Activated naive CD8-positive, alpha-beta T cell treated with anti-CD3 and anti-CD28 coated beads, Interleukin-2, amount 10 ng/mL, durations not matched to agents 7 days and 5 days (primary cell): Measurements from ENCODE around the gene MAP2K5. TPM values are rescaled to one million over a fixed set of nuclear protein-coding genes. Genes with fewer than 3 reads are reported as not detected.

Experiments
- ATAC-seq: fragments of 150-1000 bp; cut with Tn5 transposase; one replicate; pipeline ENCODE4 v1.10.0; 2021; ENCODE audit warnings: low read depth, moderate library complexity
- POLR2A ChIA-PET: fragments of 350-600 bp; sonication (Branson Sonifier 250); formaldehyde crosslinking; loops from one replicate; lab custom pipeline; 2021; ENCODE audit warnings: antibody characterized with exemption; lab: Charles Lee
- DNase-seq: peaks from one replicate; pipeline ENCODE4 v3.0.0; 2021
- H3K27ac Mint-ChIP-seq: one replicate; pipeline ENCODE4 v1.8.0; 2022; ENCODE audit warnings: mild to moderate bottlenecking, mixed read lengths
- H3K27me3 Mint-ChIP-seq: one replicate; pipeline ENCODE4 v1.8.0; 2022; ENCODE audit warnings: mild to moderate bottlenecking, moderate library complexity, mixed read lengths
- H3K36me3 Mint-ChIP-seq: one replicate; pipeline ENCODE4 v1.8.0; 2021; ENCODE audit warnings: mild to moderate bottlenecking, mixed read lengths
- H3K4me1 Mint-ChIP-seq: one replicate; pipeline ENCODE4 v1.8.0; 2021; ENCODE audit warnings: mixed read lengths
- H3K4me3 Mint-ChIP-seq: one replicate; pipeline ENCODE4 v1.8.0; 2022; ENCODE audit warnings: mild to moderate bottlenecking, moderate library complexity, mixed read lengths
- H3K9me3 Mint-ChIP-seq: one replicate; pipeline ENCODE4 v1.8.0; 2021; ENCODE audit warnings: mixed read lengths
- total RNA-seq, 2 experiments: library from RNA; stranded (reverse); gene quantifications; one replicate each; pipeline ENCODE4 v1.2.3, GENCODE V29; 2021

The MAP2K5 gene
- total RNA-seq, 2 experiments from 2014 or later = 25.8 to 29.9 TPM

DNA sequence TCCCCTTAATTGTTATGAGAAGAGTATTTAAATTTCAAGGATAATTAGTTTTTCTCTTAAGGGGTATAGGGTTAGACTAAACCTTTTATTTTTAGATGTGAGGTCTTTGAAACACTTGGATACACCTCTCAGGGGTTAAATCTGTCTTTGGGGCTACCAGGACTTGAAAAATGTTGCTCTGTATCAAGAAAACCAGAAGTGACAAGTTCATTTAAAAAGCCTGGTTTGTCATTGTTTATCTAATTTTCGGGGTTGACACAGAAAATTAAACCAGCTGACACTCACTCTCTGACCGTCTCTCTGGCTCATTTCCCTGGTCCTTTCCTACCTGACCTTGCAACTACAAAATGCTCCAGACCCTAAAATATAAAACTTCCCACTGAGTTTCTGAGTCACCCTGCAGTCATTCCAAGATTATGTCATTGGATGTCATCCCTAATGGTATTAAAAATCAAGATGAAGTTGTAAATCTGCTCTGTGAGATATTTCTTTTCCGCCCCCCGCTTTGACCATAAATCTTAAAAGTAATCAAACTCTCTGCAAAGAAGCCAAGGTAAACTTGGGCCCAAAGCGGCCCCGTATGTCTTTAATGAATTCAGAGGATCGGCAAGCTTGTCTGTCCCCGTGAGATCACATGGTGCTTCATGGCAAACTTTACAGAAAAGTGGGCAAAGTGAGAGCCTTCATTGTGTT, 249.9 kb downstream of the MAP2K5 start:
- H3K36me3 Mint-ChIP-seq = peaks cover 21% of the 10 kb centered on the region
- H3K4me1 Mint-ChIP-seq = no peaks in the 10 kb centered on the region
- DNase-seq = no peak
- H3K27me3 Mint-ChIP-seq = no peaks in the 10 kb centered on the region
- no peak overlapping the region for H3K27ac Mint-ChIP-seq
- POLR2A ChIA-PET = no interaction called here
- no peak overlapping the region for H3K4me3 Mint-ChIP-seq
- H3K9me3 Mint-ChIP-seq = peaks cover 4% of the 10 kb centered on the region
- ATAC-seq = no peak

DNA sequence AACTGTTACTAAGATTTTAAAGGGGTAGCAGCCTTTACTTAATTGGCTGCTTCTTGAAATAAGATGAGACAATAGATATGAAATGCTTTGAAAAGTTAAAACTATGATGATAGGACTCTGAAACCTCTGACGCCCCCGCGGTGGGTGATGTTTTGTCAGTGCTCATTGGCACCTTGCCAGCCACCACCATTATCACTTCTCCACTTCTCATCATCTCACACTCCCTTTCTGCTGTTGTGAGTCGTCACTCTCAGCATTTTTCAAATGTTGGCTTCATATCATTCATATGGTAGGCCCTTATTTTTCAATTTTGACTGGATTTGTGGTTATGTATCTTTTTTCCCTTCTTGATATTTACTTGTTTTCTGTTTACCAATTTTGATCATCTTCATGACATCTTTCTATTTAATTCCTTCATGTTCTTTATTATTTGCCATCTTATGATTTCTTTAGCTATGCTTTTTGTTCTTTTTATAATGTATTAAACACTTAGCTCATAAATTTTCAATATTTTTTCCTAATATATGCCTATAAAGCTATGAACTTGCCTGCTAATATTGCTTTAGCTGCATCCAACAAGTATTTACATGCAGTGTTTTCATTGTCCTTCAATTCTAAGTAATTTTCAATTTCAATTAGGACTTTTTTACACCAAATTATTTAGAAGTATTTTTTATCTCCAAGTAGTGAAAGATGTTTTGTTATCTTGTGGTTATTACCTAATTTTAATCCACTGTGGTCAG, 252.5 kb downstream of the MAP2K5 start:
- peaks cover 4% of the 10 kb centered on the region for H3K9me3 Mint-ChIP-seq
- H3K36me3 Mint-ChIP-seq = peaks cover 18% of the 10 kb centered on the region
- no peak overlapping the region for H3K27ac Mint-ChIP-seq
- no peaks in the 10 kb centered on the region for H3K27me3 Mint-ChIP-seq
- DNase-seq (no peak), ATAC-seq (no peak)
- H3K4me1 Mint-ChIP-seq = no peaks in the 10 kb centered on the region
- no peak overlapping the region for H3K4me3 Mint-ChIP-seq
- POLR2A ChIA-PET = no interaction called here

DNA sequence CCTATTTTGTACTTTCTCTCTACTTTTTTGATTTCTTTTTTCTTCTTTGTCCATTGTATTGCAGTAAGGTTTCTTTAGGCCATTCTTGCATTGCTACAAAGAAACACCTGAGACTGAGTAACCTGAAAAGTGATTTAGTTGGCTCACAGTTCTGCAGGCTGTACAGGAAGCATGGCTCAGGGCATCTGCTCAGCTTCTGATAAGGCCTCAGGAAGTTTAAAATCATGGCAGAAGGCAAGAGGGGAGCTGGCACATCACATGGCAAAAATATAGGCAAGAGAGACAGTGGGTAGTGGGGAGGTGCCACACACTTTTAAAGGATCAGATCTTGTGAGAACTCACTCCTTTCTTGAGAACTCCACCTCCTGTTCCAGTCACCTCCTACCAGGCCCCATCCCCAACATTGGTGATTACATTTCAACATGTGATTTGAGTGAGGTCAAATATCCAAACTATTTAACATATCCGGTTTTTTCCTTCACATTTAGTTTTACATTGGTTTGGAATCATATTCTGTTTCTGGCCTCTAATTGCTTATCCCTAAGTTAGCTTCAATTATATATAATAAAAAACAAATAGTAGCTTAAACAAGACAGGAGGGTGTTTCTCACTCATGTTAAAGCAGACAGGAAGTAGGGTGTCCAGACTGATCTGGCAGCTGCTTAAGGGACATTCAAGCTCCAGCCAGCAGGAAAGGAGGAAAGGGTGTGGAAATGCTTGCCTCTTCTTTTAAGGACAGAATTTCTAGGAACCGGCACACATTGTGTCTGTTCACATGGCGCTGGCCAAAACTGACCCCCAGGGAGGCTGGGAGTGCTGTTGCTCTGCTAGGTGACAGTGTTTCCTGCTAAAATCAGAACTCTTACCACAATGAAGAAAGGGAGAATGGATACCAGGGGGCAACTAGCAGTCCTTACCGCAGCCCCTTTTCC, 254.0 kb downstream of the MAP2K5 start:
- no peaks in the 10 kb centered on the region for H3K27me3 Mint-ChIP-seq
- no peak for DNase-seq
- POLR2A ChIA-PET = no interaction called here
- H3K4me1 Mint-ChIP-seq = no peaks in the 10 kb centered on the region
- peaks cover 4% of the 10 kb centered on the region for H3K9me3 Mint-ChIP-seq
- H3K4me3 Mint-ChIP-seq = no peak overlapping the region
- peaks cover 18% of the 10 kb centered on the region for H3K36me3 Mint-ChIP-seq
- no peak overlapping the region for H3K27ac Mint-ChIP-seq
- ATAC-seq = no peak

DNA sequence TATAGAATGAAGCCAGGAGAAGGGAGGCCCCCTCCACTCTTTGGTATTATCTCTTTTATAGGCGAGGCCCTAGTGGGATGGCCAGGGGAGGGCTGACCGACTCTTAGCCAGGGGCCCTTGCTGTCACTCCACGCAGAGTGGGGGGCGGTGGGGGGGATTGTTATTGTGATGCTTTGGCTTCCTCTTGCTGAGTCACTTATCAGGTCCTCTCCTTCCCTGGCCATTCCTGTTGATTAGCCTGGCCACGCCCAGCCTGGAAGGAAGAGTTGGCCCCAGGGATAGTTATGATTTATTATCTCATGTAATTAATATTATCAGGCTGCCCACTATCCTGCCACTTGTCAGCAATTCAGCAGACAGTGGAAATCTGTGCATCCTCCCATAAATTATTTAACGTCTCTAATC, 257.3 kb downstream of the MAP2K5 start:
- H3K27me3 Mint-ChIP-seq = no peaks in the 10 kb centered on the region
- peaks cover 6% of the 10 kb centered on the region for H3K36me3 Mint-ChIP-seq
- POLR2A ChIA-PET = no interaction called here
- H3K27ac Mint-ChIP-seq = no peak overlapping the region
- ATAC-seq = no peak
- no peak overlapping the region for H3K4me3 Mint-ChIP-seq
- H3K9me3 Mint-ChIP-seq = peaks cover 3% of the 10 kb centered on the region
- no peaks in the 10 kb centered on the region for H3K4me1 Mint-ChIP-seq
- DNase-seq = no peak

DNA sequence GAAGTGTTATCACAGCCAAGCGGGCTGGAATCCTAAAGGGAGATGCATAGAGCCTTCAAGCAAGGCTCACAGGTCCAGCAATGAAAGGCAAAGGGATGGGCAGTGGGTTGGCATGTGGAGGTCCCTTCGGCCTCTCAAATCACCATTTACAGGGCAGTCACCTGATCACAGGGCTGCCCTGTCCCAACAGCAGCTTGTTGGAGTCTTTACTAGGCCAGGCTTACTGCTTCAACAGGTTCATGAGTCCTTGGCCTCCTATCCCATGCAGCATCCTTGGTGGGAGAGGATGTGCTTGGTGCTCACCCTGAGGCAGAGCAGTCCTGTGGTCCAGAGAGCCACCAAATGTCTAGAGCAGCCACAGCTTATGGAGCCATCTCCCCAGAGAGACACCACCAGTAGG, 258.6 kb downstream of the MAP2K5 start:
- Mint-ChIP-seq H3K4me1 (no peaks in the 10 kb centered on the region), H3K4me3 (no peak overlapping the region), H3K27me3 (no peaks in the 10 kb centered on the region), H3K9me3 (no peaks in the 10 kb centered on the region), H3K27ac (no peak overlapping the region), H3K36me3 (peaks cover 1% of the 10 kb centered on the region)
- no peak for DNase-seq
- POLR2A ChIA-PET = no interaction called here
- no peak for ATAC-seq

DNA sequence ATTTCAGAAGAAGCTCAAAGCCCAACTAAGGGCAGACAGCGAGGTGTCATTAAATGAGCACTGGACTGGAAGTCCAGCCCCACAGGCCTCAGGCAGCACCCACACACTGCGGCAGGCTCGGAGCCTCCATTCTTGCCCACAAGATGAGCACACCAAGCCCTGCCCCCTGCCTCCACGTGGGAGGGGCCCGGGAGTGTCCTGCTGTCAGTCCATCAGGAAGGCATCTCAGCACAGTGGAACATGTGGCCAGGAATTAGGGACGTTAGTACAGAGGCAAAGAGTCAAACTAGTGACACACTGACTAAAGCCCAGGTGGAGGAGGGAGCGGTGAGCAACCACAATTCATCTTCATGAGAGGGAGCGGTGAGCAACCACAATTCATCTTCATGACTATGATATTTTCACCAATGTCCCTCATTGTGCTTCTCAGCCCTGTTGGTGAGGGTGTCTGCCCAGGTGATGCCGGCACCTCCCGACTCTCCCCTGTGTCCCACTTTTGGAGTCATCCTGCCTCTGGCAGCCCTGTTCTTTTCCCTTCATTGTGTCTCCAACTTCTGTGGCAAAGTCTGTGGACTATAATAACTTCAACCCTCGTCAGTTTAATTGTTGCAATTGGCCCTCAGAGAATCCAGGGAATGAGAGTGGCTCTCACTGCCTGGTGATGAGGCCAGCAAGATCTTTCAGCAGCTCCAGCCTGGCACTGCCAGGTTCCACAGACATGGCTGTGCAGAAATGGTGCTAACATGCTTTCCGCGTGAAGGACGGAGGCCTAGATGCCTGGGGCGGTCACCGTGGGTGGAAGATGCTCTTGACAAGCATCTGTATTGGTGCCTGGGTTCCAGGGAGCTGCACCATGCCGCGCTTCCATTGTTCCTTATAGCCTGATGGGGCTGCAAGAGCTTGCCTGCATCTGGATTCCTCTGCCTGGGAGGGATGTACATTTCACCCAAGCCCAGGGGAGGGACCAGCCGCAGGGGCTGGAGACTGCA, 259.7 kb downstream of the MAP2K5 start:
- no peaks in the 10 kb centered on the region for H3K4me1 Mint-ChIP-seq
- H3K27ac Mint-ChIP-seq = no peak overlapping the region
- DNase-seq (no peak), ATAC-seq (no peak)
- no peaks in the 10 kb centered on the region for H3K9me3 Mint-ChIP-seq
- no peak overlapping the region for H3K4me3 Mint-ChIP-seq
- POLR2A ChIA-PET = no interaction called here
- no peaks in the 10 kb centered on the region for H3K36me3 Mint-ChIP-seq
- no peaks in the 10 kb centered on the region for H3K27me3 Mint-ChIP-seq

DNA sequence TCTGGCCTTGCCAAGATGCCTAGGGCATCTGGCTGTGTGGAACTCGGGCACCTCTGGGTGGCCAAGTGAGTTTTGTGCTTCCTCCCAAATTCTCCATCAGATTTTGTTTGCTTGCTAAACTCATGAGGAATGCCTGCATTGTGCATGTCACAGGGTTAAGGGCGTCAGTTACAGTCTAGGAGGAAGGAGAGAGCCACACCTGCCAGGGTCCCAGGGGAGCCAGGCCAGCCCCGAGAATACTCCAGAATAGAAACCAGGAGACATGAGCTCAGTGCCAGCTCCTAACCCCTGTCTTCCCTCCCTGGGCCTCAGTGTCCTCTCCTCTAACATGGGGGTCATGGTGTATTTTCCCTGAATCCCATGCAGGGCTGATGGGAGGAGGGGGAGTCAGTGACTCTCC, 260.8 kb downstream of the MAP2K5 start:
- Mint-ChIP-seq H3K4me3 (no peak overlapping the region), H3K27ac (no peak overlapping the region), H3K36me3 (no peaks in the 10 kb centered on the region), H3K9me3 (no peaks in the 10 kb centered on the region), H3K27me3 (no peaks in the 10 kb centered on the region), H3K4me1 (no peaks in the 10 kb centered on the region)
- DNase-seq = no peak
- ATAC-seq = no peak
- POLR2A ChIA-PET = no interaction called here

DNA sequence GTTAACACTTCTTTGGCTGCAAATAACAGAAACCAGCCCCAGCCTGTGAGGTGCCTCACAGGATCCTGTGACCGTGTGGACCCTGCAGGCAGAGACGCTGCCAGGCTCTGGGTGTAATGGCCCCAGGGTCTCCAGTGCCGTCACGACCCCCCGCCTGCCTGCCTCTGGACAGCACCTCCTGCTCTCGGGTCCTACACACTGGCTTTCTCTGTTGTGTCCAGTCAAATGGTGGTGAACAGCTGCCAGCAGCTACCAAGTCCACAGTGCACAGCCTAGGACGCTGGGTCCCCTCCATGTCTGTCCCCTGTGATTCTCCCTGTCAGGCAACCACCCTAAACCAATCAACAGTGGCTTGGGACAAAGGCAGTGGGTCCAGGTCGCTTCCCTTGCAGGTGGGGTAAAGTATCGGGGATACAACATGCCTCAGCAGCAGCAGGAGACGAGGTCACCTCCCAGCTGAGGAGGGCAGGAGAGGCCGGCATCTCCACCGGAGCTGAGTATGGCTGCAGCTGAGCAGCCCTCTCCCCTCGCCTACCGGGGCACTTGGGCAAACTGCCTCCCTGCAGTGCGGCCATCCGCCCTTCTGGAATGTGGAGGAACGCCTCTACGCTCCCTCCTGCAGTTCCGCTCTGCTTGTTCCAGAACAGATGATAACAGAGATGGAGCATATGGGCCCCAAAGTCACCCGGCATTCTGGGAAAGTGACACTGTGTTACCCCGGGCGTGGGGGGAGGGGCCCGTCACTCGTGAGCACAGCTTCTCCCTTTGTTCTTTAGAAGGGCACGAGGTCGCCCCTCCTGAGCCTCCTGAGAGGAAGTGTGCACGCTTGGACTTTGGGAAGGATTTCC, 261.7 kb downstream of the MAP2K5 start:
- DNase-seq = no peak
- H3K27me3 Mint-ChIP-seq = no peaks in the 10 kb centered on the region
- no peak overlapping the region for H3K27ac Mint-ChIP-seq
- H3K4me1 Mint-ChIP-seq = no peaks in the 10 kb centered on the region
- POLR2A ChIA-PET = no interaction called here
- no peak for ATAC-seq
- no peaks in the 10 kb centered on the region for H3K9me3 Mint-ChIP-seq
- no peaks in the 10 kb centered on the region for H3K36me3 Mint-ChIP-seq
- no peak overlapping the region for H3K4me3 Mint-ChIP-seq

DNA sequence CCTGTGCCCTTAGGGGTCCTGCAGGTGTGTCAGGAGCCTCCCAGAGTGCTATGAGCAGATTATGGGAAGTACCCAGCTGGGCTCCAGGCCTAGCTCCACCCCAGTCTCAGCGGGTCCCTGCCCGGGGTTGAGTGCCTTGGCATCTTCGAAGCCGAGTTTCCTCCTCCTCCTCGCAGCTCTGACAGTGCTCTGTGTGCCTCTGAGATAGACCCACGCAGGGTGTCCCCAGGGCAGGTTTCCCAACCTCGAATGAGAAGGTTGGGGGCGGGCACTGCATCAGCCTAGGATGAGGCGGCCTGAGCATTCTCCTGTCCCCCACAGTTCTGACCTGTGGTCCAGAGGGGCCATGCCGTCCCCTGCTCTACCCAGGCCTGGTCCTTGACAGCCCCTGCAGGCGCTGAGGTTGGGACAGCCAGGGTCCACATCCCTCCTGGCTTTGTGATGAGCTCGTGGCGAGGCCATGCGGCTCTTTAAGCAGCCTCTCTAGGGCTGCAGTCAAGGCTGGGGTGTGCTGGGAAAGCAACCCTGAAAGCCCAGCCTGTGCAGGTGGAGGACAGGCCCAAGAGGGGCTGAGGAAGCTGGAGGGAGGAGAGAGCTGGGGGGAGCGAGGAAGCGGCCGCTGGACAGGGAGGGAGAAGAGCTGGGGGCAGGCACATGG, 262.6 kb downstream of the MAP2K5 start:
- no peak for DNase-seq
- POLR2A ChIA-PET = no interaction called here
- H3K4me3 Mint-ChIP-seq = no peak overlapping the region
- H3K27ac Mint-ChIP-seq = no peak overlapping the region
- H3K9me3 Mint-ChIP-seq = no peaks in the 10 kb centered on the region
- no peaks in the 10 kb centered on the region for H3K36me3 Mint-ChIP-seq
- no peak for ATAC-seq
- no peaks in the 10 kb centered on the region for H3K4me1 Mint-ChIP-seq
- no peaks in the 10 kb centered on the region for H3K27me3 Mint-ChIP-seq

DNA sequence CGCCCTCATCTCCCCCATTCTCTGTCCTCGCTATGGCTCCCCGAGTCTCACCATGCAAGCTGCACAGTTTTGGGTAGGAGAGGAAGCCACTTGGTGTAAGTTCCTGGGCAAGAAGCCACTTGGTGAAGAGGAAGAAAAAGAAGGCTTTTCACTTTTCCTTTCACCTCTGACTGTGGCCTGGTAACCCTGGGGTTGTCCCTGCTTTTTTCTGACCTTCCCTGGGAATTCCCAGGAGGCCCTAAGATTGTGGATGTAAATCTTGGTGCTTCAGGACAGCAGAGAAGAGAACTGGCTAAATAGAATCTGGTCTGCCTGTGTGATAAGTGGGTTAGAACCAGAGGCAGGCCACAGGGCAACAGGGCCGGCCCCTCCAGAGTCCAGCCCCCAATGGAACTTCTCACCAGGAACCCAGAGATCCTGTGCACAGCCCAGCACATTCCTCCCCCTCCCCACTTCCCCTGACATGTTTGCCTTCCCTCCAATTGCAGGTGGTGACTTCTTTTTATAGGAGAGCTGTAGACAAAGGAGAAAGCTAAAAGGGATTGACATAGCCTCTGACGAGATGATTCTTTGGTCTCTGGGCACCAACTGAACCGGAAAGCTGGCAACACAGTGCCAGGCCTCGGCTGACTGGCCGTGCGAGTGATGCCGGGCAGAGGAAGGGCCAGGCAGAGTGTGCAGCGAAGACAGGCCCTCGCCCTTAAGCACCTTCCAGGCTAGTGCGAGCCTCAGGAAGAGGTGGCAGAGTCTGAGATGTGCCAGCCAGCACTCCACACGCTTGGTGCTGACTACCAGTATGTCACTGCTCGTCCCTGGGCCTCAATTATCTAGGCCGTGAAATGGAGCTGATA, 263.4 kb downstream of the MAP2K5 start:
- no peak for ATAC-seq
- POLR2A ChIA-PET = no interaction called here
- H3K27ac Mint-ChIP-seq = no peak overlapping the region
- no peaks in the 10 kb centered on the region for H3K27me3 Mint-ChIP-seq
- H3K36me3 Mint-ChIP-seq = no peaks in the 10 kb centered on the region
- no peak for DNase-seq
- H3K9me3 Mint-ChIP-seq = no peaks in the 10 kb centered on the region
- no peak overlapping the region for H3K4me3 Mint-ChIP-seq
- no peaks in the 10 kb centered on the region for H3K4me1 Mint-ChIP-seq

DNA sequence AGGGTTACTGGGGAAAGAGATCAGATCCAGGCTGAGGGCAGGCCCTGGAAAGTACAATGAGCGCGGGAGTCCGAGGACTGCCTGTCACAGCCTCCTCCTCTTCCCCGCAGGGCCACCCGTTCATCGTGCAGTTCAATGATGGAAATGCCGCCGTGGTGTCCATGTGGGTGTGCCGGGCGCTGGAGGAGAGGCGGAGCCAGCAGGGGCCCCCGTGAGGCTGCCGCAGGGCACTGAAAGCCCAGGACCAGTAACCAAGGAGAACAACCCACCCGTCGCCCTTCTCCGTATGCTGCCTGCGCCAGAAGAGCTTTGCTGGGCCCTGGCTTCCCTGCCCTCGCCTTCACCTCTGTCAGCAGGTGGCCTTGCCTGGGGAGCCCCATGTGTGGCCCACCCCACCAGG, 264.0 kb downstream of the MAP2K5 start:
- Mint-ChIP-seq H3K36me3 (no peaks in the 10 kb centered on the region), H3K27me3 (no peaks in the 10 kb centered on the region), H3K4me1 (no peaks in the 10 kb centered on the region), H3K4me3 (no peak overlapping the region), H3K27ac (no peak overlapping the region), H3K9me3 (no peaks in the 10 kb centered on the region)
- no peak for DNase-seq
- POLR2A ChIA-PET = no interaction called here
- no peak for ATAC-seq
